T1000 (cell line): ENCODE data around the gene S100PBP.

Experiments used
- DNase-seq: peaks from one replicate; lab custom pipeline; 2025; ENCODE audit warnings: mixed read lengths; lab: John Stamatoyannopoulos, UW

The S100PBP gene

DNA sequence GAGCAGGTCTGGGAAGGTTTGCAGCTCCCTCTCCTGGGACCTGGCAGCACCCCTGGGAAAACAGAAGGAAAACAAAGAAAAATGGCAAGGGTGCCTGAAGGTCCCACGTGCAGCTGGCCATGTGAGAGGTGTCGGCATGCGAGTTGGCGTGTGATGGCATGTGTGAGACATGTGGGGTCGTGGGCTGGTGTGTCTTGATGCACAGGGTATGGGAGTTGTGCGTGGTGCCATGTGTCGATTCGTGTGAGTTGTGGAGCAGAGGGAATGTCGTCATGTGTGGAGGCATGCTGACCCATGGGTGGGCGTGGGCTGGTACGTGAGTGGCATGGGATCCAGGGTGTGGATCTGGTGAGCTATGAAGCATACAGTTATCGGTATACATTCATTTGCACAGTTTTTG lies 70.2 kb downstream of the S100PBP start:
- DNase-seq, result no peak

DNA sequence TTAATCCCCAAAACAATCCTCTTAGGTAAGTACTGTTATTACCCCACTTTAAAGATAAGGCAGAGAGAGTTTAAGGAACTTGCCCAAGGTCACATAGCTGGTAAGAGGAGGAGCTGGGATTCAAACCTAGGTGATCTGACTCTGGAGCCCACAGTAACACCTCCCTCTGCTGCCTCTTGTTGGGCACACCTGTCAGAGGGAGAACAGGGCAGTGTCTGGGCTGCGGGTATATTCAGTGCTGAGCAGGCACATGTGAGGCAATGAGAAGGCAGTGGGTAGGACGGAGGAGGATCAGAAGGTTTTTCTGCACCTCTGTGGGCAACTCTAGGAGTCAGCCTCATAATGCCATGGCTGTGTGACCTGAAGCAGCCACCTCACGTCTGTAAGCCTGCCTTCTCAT lies 70.7 kb downstream of the S100PBP start:
- no peak for DNase-seq

DNA sequence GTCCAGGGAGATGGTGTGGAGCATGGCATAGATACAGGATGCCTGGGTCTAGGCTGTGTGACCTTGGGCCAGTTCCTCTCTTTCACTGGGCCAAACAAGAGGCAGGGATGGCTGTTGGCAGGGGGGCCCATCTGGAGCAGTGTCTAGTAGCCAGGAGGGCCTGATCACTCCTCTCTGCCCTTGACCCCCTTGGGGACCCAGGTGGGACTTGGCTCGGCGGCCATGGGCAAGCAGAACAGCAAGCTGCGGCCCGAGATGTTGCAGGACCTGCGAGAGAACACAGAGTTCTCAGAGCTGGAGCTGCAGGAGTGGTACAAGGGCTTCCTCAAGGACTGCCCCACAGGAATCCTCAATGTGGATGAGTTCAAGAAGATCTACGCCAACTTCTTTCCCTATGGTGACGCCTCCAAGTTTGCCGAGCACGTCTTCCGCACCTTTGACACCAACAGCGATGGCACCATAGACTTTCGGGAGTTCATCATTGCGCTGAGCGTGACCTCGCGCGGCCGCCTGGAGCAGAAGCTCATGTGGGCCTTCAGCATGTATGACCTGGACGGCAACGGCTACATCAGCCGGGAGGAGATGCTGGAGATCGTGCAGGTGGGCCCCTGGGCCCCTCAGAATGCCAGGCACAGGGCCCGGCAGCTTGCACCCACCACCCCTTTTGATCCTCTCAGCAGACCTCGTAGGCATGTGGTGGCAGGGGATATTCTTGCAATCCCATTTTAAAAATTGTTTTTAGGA lies 71.4 kb downstream of the S100PBP start:
- no peak for DNase-seq

DNA sequence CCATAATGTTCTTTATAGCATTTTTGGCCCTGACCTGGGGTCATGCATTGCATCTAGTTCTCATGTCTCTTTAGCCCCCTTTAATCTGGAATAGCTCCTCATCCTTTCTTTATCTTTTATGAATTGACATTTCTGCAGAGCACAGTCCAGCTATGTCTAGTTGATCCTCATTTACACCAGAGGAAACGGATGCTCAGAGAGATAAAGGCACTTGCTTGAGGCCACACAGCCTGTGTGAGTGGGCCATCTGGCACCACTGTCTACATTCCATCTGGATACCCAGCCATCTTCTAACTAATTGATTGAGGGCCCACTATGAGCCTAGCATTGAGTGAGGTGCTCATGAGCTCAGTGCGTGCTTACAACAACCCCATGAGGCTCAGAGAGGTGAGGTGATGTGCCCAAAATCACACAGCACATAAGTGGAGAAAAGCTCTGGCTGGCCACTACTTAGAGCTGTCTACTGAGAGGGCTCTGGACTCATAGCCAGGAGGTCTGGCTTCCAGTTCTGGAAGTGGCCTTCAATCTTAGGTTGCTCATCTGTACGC lies 72.4 kb downstream of the S100PBP start:
- DNase-seq, result no peak

DNA sequence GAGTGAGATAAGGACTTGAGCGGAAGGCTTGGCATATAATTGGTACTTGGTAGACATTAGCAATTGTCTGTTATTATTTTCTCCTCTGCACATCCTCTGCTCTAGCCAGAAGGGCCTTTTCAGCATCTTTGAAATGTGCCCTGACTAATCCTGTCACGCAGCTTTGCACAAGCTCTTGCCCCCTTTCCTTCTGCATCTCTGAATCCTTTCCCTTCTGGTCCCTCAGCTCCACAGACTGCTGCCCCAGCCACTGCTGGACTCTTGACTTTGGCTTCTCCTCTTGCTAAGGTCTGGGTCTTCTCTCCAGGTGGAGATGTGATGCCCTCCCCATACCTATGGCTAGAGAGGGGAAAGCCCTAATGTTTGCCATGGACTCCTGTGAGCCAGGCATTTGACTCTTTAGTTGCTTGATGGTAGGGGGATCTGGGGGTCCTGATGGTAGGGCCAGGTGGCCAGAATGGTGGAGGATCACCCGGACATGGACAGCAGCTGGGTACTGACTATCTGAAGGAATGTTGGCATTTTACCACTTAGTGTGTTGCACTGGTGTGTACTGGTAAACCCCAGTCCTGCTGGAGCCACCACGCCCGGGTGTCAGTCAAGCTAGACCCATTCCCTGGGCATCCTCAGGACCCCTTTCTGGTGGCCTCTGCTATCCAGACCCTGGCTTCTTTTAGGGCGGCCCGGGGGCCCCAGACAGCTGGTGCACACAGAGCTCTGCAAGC lies 73.2 kb downstream of the S100PBP start:
- DNase-seq, result no peak

DNA sequence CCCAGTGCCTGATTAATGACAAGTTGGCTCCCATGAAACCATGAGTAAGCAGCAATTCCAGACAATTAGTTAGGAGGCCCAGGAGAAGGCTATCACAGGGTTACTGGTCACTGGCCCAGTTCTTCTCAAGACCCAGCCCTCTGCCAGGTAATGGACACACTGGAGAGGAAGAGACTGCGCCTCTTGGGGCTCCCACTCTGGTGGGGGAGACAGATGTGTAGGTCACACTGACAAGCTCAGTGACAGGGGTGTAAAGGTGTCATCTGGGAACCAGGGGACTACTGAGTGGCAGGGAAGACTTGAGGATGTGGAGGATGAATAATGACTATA lies 73.8 kb downstream of the S100PBP start:
- DNase-seq, result no peak

DNA sequence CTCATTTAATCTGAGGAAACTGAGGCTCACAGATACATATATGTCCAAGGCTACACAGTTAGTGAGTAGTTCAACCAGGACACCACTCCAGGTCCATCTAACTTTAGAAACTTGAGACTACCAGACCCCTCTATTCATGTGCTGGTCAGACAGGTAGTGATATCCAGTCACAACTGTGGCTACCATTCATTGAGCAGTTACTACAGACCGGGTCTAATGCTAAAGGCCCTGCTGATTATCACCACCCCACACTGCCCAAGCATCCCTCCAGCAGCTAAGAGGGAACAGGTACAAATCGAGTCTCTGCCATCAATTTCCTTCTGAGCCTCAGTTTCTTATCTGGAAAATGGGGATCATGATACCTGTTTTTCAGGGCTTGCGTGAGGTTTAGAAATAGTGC lies 74.2 kb downstream of the S100PBP start:
- no peak for DNase-seq

DNA sequence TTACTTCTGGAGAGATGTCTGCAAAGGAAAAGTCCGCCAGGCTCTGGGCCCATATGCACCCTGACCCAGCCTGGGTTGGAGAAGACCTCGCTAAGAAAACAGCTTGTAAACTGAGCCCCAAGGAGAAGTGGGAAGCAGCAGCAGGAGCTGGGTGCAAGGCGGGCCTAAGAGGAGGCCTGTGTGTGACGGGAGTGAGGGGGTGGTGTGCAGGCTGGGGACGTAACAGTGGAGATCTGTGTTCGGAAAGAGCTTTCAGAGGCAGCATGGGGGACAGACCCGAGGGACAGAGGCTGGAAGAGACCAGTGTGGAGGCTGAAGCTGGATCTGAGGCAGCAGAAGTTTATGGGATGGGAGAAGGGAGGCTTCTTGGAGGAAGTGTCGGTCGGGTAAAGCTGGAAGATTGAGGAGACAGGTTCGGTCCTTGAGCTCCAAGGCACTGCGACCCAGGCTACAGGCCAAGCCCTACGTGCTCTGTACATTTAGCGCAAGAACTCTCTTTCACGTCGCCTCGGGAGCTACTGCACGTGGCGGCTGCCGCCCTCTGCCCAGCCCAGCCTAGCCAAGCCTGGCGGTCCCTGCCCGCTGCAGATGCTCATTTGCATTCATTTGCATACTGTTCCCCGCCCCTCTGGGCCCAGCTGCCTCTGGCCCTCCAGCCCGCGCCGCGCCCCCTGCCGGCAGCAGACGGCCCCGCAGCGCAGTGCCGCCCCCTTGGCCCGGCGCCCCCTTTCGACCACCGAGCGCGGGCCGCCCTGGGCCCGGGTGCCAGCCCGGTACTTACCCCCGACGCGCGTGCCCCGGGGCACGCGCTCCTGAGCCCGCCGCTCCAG lies 75.1 kb downstream of the S100PBP start:
- DNase-seq, result no peak

DNA sequence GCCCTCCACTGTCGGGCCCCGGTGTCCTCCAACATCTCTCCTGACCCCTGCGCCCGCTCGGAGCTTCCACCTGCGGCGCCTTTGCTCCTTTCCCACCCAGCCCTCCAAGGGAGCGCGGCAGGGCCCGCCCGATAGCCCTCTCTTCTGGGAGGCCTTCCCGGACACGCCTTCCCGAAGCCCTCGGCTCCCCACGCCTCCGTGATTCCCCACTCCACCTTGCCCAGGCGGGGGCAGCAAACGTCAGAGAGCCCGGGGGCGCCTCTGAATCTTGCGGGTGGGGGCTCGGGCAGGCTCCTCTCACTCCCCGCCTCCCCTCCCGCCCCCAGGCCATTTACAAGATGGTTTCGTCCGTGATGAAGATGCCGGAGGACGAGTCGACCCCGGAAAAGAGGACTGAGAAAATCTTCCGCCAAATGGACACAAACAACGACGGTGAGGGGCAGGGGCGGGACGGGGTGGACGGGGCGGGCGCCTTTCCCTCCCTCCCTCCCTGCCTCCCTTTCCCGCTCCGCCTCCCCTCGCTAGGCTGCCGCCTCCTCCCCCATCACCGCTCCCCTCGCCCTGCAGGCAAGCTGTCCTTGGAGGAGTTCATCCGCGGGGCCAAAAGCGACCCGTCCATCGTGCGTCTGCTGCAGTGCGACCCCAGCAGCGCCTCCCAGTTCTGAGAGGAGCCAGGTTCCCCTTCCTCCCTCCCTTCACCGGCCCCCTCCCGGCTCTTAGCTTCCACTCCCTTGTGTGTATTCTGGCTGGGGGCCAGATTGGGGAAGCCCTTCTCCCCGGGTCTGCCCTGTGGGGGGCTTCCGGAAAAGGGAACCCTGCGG lies 76.0 kb downstream of the S100PBP start:
- DNase-seq, result no peak

DNA sequence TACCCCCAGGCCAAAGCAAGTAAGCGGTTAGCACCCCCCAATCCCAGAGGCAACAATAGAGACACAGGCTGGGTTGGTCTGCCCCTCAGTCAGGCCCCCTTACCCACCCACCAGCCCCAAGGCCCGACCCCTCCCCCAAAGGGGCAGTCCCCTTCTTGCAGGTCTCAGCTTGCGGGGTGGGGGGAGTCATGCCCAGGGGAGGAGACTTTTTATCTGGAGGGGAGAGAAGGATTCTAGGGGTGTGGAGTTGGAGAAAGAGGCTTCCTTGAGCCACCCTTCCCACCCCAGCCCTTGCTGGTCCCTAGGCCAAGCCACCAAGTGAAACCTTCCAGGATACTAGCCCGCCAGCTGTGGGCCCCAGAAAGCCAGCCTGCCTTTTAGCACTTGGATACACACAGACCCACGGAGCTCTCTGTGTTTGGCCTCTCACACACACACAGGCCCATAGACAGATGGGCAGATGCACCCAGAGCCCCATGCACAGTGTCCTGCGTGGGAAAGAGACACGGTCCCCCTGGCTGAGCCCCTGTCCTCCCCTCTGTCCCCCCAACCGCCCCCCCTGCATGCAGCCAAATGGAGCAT lies 76.7 kb downstream of the S100PBP start:
- no peak for DNase-seq

DNA sequence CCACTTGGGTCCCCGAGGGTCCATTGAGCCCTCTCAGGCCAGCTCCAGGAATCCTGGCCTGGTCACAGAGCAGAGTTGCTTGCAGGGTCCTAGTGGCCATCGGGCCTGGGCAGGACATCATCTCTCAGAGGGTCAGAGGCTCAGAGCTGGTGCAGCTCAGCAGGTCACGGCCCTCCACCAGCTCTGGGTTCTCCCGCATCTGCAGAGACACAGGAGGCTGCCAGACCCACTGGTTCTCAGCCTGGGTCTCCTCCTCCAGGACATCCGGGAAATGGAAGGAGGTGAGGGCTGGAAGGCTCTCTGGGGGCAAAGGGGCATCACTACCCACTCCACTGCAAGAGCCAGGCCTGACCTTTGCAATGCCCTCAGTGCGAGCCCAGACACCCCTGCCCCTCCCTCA lies 77.2 kb downstream of the S100PBP start:
- no peak for DNase-seq

DNA sequence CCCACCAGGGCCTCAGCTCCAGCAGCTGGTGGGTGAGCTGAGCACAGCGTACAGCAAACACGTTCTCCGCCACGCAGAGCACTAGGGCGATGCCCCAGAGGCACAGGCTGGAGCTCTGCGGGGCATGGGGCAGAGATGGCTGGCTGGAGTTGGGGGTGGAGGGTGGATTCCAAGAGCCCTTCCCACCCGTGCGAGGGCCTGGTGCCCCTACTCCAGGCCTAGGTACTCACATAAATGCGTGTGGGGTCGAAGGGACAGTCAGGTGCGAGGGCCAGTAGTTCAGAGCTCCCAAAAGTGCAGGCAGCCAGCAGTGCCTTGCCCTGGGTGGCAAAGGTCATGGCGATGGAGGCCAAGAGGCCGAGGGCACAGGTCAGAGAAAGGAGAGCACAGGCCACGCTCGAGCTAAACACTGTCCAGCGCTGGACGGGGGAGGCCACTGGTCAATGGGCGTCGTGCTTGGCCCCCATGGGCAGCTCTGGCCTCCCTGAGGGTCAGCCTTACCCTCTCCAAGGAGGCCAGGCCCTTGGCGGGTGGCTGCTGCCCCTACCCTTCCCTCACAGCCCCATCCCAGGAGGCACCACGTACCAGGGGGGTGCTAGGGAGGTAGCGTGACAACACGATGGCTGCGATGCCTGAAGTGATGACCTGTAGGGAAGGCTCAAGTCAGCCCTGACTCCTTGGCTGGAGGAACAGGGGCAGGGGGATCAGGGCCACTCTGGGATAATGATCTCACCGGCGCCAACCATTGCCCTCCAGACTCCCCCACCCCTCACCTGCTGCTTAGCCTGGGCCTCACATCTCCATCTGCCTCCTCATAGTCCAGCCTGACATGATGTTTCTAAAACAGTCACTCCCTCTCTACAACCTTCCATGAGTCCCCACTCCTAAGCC lies 78.1 kb downstream of the S100PBP start:
- DNase-seq, result no peak

DNA sequence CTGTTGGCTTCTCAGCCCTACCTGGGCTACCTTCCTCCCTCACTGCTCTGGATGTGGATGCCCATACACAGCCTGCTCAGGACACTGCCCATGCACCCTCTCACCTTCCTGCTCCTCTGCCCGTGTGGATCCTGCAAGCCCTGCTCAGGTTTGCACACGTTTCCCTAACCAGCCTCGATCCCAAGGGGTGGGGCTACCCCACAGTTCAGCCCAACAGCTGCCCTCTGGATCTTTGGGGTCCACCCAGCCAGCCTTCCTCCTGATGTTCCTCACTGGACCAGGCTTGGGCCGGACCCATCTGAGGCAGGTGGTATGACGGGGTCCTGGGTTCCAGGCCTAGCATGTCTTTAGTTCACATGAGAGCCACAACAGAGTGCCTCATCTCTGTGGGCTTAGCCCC lies 79.0 kb downstream of the S100PBP start:
- DNase-seq, result no peak

DNA sequence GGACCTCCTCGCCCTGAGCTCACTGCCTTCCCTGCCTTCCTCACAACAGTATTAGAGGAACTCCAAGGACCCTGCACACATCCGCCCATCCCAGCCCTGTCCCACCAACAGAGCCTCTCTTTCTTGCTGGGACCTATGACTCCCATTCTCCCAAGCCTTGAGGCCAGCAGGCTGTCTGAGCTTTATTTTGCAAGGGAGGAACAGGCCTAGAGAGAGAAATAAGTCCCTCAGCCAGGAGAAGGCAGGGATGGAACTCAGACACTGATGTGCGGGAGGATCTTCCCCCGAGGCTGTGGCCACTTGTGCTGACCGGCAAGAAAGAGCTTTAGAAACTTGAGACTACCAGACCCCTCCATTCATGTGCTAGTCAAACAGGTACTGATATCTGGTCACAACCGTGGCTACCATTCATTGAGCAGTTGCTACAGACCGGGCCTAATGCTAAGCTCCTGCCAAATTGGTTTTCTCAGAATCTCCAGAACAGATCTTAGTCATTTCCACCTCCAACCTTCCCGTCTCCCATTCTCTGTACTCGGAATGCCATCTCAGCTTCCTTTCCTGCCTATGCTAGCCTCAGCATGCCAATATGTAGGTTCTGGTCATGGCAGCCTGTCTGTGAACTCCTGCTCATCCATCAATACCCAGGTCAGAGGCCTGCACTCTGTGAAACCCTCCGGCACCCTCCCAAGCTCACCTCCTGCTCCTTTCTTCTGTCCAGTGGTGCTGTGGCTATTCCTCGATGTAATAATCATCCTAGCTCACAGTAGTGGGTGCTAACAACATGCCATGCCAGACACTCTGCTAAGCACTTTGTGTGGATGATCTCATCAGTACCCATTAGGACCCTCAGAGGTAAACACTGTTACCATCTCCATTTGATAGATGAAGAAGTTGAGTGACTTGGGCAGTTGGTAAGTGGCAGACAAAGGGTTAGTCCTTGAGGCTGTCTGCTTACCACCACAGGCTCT lies 79.9 kb downstream of the S100PBP start:
- no peak for DNase-seq

DNA sequence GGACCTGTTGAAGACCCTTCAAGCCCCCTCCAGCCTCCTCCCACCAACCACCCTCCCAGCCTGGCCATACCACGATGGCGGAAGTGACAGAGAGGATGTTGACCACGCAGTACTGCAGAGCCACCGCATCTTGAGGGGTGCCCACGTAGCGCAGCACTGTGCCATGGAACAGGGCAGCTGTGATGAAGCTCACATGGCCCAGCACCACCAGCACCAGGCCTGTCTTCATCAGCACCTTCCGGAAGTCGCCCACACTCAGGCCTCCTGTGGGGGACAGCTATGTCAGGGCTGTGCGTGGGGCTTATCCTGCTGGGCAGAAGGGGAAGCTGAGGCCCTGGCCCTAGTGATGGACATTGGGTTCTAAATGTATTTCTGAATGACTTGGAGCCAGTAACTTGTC lies 80.6 kb downstream of the S100PBP start:
- no peak for DNase-seq

DNA sequence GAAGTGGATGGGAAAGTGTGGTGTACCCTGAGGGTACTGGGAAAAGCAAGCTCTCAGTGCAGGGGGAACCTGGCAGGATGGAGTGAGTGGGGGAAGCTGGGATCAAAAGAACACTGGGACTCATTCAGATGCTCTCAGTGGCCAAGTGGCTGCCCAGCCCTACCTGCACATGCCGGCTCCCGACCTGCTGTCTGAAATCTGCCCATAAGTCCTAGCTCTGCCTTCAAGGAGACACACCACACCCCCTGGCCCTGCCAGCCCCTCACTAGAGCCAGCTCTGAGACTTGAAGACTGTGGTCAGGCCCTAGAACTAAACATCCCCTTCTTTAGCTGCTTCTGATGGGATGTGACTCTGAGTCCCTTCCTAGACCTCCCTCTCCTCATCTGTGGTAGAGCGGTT lies 81.5 kb downstream of the S100PBP start:
- no peak for DNase-seq

DNA sequence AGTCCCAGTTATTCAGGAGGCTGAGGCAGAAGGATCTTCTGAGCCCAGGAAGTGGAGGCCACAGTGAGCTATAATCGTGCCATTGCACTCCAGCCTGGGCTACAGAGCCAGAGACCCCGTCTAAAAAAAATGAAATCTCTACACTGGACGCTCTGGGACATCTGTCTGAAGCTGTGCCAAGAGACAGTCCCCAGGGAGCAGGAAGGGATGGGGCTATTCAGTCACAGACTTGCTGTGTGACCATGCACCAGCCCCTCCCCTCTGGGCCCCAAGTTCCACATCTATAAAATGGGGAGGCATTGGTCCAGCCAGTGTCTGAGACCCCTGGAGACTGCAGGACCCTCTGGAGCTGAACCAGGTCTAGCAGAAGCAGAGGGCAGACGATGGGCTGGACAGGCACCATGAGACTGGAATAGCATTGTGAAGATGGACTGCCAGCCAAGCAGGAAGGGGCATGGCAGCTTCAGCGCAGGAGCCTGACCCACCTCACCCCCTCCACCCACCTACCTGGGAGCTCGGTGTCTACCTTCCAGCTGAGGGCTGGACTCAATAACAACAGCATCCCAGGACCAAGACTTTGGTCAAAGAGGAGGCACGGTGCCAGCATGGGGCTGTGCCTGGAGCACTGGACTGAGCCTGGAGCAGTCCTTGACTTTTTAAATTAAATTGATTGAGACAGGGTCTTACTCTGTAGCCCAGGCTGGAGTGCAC lies 82.3 kb downstream of the S100PBP start:
- no peak for DNase-seq

DNA sequence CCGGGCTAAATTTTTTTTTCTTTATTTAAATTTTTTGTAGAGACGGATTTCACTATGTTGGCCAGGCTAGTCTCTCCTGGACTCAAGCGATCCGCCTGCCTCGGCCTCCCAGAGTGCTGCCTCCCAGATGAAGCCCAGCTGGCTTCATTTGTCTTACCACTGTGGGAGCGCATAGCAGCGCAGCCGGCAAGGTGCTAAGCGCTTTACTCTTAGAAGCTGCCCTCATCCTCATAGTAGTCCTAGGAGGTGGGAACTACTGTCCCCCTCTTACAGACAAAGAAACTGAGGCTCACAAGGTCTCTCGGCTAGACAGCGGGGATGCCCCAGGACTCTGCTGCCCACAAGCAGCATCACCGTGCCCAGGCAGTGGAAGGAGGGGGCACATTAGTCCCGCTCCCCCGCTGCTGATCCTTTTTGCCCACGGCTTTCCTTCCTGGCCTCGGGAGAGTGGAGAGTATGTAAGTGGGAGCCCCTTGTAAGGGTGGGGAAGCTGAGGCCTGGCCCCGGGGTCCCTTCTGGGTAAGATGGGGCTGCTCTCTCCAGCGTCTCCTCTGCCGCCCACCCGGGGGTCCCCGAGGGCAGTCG lies 83.0 kb downstream of the S100PBP start:
- DNase-seq, result no peak
